GM10266 (cell line): ENCODE results near the gene ACOT4.
A peak's percentile ranks its signal among the peaks of the same experiment; 100 is the strongest.

ENCODE experiments used
- DNase-seq: peaks from one replicate; pipeline ENCODE4 v3.0.0; 2012; ENCODE audit errors: extremely low spot score
- TF ChIP-seq, protein P1 (sequence below): IDR thresholded peaks from 2 replicates; pipeline ENCODE4 v1.5.1; 2012; ENCODE audit warnings: mild to moderate bottlenecking, low read depth; ENCODE audit not compliant: control insufficient read depth, insufficient read depth; ENCODE audit errors: missing control alignments

The ACOT4 gene

DNA sequence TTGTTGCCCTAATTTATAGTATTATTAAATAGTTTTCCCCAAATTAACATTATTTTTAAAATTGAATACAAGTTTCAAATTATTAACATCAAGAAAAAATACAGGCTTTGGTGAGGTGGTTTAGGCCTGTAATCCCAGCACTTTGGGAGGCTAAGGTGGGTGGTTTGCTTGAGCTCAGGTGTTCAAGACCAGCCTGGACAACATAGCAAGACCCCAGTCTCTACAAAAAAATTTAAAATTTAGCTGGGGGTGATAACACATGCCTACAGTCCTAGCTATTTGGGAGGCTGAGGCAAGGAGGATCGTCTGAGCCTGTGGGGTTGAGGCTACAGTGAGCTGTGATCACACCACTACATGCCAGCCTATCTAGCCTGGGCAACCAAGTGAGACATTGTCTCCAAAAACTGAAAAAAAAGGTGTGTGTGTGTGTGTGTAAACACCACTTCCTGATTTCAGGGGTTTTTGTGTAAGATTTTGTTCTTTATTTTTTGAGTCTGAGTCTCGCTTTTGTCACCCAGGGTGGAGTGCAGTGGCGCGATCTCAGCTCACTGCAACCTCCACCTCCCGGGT is 49.2 kb downstream of the ACOT4 start:
- TF ChIP-seq, protein P1, sequence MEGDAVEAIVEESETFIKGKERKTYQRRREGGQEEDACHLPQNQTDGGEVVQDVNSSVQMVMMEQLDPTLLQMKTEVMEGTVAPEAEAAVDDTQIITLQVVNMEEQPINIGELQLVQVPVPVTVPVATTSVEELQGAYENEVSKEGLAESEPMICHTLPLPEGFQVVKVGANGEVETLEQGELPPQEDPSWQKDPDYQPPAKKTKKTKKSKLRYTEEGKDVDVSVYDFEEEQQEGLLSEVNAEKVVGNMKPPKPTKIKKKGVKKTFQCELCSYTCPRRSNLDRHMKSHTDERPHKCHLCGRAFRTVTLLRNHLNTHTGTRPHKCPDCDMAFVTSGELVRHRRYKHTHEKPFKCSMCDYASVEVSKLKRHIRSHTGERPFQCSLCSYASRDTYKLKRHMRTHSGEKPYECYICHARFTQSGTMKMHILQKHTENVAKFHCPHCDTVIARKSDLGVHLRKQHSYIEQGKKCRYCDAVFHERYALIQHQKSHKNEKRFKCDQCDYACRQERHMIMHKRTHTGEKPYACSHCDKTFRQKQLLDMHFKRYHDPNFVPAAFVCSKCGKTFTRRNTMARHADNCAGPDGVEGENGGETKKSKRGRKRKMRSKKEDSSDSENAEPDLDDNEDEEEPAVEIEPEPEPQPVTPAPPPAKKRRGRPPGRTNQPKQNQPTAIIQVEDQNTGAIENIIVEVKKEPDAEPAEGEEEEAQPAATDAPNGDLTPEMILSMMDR, result no peak
- no peak for DNase-seq

DNA sequence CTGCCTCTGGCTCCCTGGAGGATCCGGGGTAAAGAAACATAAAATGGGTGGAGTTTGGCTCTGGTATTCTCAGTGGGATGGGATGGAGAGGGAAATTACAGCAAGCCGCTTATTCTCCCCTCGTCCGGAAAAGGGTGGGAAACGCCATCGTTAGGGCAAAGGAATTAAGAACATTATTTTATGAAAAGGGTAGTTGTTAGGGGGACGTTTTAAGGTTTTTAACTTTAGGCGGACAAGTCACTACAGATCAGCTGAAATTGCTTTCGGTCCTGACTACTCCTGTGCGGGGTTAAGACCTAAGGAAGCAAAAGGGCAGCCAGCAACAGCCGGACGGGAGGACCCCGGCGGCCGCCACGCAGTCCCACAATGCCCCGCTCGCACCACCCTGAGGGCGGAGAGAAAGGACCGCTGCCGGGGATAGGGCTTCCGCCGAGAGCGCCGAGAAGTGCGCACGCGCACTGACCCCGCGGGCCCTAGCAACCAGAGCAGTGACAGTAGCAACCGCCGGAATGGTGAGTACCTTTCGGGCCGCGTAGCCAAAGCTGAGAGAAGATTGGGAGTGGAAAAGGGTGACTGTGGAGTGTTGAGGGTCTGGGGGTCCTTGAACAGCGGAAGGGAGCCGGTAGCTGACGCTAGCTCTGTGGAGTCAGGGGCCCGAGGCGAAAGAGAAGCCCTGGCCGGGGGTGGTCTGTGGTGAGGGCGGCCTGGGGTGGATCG is 53.0 kb downstream of the ACOT4 start, which contains the start of gene DNAL1:
Gene DNAL1, plus strand, starts transcription at position 456 of the 717 bp plus-strand sequence. Its CDS starts 54 bp downstream, at position 510.
- peak; percentile 95 for DNase-seq
- TF ChIP-seq, protein P1, result no peak

DNA sequence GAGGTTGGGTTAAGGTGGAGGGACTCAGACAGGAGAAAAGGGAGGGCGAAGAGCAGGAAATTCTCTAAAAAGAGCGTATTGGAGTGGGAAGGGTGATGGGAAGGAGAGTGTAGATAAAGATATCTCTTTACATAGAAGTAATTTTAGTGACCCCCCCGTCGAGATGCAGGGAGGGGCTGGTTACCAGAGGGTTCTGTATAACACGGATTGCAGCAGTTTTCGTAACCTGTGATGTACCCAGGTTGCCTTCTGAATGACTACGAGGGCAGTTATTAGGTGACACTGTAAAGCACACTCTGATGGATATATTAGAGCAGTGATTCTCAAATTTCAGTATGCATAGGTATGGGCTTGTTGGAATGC is 53.6 kb downstream of the ACOT4 start:
- no peak for DNase-seq
- TF ChIP-seq, protein P1, result no peak
